HG03460 (cell line): ENCODE measurements around the gene ARHGEF19.
"Not testable (repeated sequence)": the region's sequence is repeated elsewhere in the genome, so short reads cannot be mapped to it uniquely, and the experiment has no call there.

Experiments
- ATAC-seq: cut with Tn5 transposase; IDR thresholded peaks from one replicate; pipeline ENCODE4 v1.9.1; 2021; ENCODE audit not compliant: unreplicated experiment

The ARHGEF19 gene

DNA sequence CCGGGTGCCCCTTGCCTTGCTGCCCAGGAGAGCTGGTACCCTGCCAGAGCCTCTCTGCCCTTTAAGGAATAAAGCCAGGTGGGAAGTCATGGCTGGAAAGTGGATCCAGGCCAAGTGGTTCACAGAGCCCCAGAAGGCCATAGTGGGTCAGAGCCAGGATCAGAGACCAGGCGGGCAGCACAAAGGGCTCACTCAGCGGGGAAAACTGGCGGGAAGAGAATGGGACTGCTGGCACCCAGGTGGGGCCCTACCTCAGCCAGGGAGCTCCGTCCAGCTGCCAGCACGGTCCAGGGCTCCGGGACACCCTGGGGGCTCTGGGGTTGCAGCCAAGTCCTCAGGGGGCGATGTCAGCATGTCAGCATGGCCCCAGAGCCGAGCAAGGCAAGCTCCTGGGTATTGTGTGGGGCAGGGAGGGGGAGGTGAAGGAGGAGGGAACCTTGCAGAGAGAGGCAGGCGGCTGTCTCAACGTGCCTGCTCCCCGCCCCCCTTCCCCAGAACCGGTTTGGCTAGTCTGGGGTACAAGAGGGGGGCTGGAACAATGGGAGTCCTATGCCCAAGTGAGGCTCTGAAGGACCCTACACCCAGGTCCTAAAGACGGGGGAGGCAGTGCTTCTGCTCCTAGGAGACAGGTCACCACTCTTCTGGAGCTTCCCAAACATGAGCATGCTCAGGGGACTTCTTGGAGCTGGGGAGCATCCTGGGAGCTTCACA lies at the start of gene ARHGEF19:
ARHGEF19 (minus strand) TSS at position 402 of the 711 bp plus-strand sequence. CDS start 3,598 bp downstream, outside the sequence.
- no peak for ATAC-seq

GRCh38 chr1:16262067-16262466 lies 49.6 kb upstream of the ARHGEF19 start:
- ATAC-seq: no peak

DNA sequence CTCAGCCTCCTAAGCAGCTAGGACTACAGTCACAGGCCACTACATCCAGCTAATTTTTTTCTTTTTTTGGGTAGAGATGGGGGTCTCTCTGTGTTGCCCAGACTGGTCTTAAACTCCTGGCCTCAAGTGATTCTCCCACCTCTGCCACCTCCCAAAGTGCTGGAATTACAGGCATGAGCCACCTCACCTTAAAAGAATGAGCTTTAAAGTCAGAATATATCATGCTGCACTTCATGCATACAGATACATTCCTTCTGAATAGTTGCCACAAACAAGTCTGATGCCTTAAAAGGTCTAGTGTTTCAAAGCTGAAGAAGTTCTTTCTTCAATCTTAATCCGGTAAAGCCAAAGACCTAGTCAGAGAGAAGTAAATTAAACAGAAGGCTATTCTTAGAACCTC lies 48.4 kb upstream of the ARHGEF19 start:
- ATAC-seq: no peak

DNA sequence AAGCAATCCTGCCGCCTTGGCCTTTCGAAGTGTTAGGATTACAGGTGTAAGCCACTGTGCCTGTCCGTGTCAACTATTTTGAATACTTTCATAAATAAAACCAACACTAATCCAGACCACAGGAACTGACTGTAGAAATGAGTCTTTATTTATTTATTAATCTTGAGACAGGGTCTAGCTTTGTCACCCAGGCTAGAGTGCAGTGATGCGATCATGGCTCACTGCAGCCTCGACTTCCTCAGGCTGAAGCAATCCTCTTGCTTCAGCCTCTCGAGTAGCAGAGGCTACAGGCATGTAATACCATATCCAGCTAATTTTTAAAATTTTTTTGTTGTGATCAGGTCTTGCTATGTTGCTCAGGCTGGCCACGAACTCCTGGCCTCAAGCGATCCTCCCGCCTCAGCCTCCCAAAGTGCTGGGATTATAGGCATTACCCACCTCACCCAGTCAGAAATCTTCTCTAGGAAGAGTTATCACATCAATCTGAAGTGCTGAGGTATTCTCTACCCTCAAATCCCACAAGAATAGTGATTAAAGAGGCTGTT lies 46.2 kb upstream of the ARHGEF19 start:
- ATAC-seq: no peak

GRCh38 chr1:16257968-16258367 lies 45.5 kb upstream of the ARHGEF19 start:
- no peak for ATAC-seq

- ATAC-seq: not testable (repeated sequence)
Measured at GRCh38 chr1:16257556-16257955, 45.1 kb upstream of the ARHGEF19 start.

DNA sequence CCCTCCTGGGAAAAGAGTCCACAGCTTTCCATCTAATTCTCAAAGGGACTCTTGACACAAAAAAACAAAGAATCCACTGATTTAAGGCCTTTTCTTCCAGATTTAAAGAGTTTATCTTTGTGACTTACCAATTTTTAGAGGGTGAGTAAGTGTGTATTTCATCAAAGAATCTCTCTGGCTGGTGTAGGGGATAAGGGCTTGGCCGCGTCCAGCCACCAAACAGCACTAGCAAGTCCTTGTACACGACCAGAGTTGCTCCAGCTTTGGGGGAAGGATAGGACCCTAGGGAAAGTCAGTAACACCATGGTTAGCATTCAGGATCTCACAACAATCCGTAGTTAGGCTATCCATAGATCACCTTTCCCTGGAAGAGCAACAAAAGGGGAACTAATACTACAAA lies 44.0 kb upstream of the ARHGEF19 start:
- ATAC-seq: no peak

GRCh38 chr1:16254263-16254928 lies 41.9 kb upstream of the ARHGEF19 start:
- no peak for ATAC-seq

GRCh38 chr1:16253332-16253922 lies 41.0 kb upstream of the ARHGEF19 start:
- ATAC-seq: no peak

GRCh38 chr1:16252912-16253311 lies 40.5 kb upstream of the ARHGEF19 start:
- no peak for ATAC-seq

- no peak for ATAC-seq
Measured at GRCh38 chr1:16251381-16251780, 38.9 kb upstream of the ARHGEF19 start.

GRCh38 chr1:16250524-16251251 lies 38.2 kb upstream of the ARHGEF19 start:
- no peak for ATAC-seq

DNA sequence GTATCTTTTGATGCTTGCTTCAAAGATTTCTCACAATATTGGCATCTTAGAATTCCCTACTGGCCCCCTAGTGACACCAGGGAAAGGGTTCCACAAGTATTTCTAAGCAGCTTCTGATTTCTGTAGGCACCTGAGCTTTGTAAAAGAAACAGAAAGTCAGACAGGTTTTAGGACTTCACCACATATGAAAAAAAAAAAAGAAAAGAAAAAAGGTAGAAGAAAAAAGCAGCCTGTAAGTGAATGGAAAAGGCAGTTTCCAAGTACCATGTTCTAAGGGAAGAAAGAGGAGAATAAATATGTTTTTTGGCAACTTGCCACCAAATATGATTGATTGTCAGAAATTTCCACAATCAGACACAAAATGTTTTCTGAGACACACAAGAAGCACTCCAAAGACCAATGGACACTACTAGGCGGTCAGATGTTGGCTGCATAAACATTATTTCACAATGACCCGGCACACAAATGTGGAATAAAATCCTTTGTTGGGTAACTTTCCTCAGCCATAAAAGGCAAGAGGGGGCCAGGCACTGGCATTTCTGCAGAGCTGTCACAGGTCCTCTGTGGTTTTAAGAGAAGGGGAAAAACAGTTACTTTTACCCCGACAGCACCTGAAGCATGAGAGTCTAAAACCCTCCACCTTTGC lies 37.3 kb upstream of the ARHGEF19 start:
- no peak for ATAC-seq

DNA sequence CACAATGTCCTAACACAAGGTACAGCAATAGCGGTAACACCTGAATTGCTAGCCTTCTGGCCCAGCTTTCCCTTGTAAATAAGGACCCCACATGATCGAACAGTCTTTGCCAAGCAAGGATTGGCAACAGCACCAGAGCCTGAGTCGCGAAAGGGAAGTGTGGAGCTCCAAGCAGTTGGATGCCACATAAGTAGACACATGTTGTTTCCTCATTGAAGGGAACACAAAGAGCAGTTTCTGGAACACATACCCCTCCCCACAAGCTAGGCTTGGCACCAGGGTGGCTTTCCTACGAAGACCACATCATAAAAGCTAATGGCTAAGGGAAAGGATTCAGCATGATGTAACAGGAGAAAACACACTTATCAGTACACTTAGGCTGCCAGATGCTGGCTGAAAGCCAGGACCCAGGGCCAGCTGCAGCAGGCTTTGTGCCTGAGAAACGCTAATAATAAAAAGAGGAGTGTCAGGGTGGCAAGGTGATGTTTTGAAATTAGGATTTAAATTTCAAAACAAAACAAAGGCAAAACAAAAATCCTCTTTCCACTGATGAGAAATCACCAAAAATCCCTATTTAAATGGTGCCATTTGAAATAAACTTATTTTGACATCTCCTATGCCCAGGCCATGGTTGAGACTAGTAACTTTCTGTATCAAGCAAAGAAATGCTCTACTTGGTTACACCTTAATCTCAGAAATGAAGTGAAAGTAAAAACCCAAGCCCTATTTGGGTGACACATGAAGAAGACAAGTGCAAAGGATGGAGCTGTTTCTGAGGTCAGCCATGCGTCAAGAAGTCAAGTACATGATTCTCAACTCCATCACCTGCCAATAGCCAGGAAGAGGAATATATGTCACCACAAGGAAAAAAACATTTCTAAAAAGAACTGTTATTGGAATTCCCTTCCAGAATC lies 36.4 kb upstream of the ARHGEF19 start:
- no peak for ATAC-seq

DNA sequence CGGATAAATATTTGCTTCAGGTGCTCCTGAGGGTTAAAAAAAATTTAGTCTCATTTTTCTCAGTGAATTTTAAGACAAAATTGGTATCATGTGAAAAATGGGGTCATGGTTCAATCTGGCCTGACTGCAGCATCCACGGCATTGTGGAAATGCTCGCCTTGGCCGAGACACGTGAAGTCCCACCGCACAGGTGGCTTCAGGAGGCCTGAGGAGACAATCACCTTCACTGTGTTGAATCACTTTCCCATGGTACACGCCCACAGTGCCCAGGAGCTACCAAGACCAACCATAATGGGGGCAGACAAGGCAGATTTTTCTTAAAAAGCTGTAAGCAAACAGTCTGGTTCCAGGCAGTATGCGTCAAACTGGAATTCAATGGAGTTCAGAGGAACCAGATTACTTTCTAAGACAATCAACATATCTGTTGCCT lies 35.6 kb upstream of the ARHGEF19 start:
- no peak for ATAC-seq

DNA sequence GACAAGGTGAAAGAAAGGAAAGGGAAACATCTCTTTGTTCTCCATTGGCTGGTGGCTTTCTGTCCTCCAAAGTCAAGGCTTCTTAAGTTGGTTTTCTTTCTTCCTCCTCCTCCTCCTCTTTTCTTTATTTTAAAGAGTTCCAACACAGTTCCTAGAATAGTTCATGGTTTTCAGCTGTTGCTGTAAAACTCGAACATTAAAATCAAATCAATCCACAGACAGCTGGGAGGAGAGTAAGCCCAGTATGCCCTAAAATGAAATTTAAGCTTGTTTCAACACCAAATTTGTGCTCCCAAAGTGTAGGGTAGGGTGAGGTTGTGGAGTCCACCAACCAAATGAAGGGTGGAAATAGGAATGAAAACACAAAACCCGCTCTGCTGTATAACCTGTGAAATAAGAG lies 35.0 kb upstream of the ARHGEF19 start:
- ATAC-seq: no peak

GRCh38 chr1:16246961-16247360 lies 34.5 kb upstream of the ARHGEF19 start:
- ATAC-seq: no peak

DNA sequence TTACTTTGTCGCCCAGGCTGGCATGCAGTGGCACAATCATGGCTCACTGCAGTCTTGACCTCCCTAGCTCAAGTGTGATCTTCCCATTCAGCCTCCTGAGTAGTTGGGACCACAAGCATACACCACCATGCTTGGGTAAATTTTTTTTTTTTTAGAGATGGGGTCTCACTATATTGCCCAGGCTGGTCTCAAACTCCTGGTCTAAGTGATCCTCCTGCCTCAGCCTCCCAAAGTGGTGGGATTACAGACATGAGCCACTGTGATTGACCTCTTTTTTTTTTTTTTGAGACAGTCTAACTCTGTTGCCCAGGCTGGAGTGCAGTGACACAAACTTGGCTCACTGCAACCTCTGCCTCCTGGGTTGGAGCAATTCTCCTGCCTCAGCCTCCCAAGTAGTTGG lies 33.8 kb upstream of the ARHGEF19 start:
- ATAC-seq: not testable (repeated sequence)

- ATAC-seq: no peak
Measured at GRCh38 chr1:16245476-16246196, 33.2 kb upstream of the ARHGEF19 start.
